PFSK-1 (cell line): ENCODE measurements around the gene CCDC63.

ENCODE experiments used
- FOXP2 ChIP-seq: optimal IDR thresholded peaks from 2 replicates; pipeline ENCODE3; 2011; ENCODE audit warnings: borderline replicate concordance, control low read depth, inconsistent platforms; ENCODE audit not compliant: insufficient read depth; ENCODE audit errors: extremely low read length, extremely low read depth
- POLR2AphosphoS5 ChIP-seq: IDR thresholded peaks from 2 replicates; pipeline ENCODE4 v1.6.1; 2012; ENCODE audit warnings: low read depth, mild to moderate bottlenecking, control low read depth, low read length, moderate library complexity
- SIN3A ChIP-seq: IDR thresholded peaks from 2 replicates; pipeline ENCODE4 v1.6.1; 2012; ENCODE audit warnings: mild to moderate bottlenecking, low read length, moderate library complexity, borderline replicate concordance; ENCODE audit not compliant: insufficient read depth
- TAF1 ChIP-seq: IDR thresholded peaks from 2 replicates; pipeline ENCODE4 v1.6.1; 2012; ENCODE audit warnings: low read length, control low read depth, borderline replicate concordance; ENCODE audit not compliant: insufficient read depth
- TF ChIP-seq, protein P1 (sequence below), 2 experiments: IDR thresholded peaks; 2 replicates each; pipeline versions ENCODE4 v1.6.1 to v1.8.0; 2011 to 2012; ENCODE audit warnings: low read depth in 2 of 2, low read length in 2 of 2, control low read depth in 1 of 2, inconsistent platforms in 1 of 2, mild to moderate bottlenecking in 1 of 2, moderate library complexity in 1 of 2; ENCODE audit not compliant: insufficient read depth in 1 of 2

CCDC63 gene

DNA sequence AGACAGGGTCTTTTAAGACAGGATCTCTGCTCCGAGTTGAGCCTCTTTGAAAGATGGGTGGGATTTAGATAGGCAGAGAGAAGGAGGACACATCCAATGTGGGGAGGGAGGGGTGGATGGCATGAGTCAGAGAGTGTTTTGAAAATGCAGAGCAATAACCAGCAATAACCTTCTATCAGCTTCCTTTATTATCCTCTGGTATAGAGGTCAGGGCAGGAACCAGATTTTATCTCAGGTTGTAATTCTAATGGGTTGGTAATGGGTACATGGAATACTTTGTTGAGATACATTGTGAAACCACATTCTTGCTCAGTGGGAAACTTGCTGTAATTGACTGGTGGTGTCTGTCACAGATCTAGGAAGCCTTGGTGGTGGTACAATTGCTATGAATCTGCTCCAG is 37.6 kb upstream of the CCDC63 start:
- TF ChIP-seq POLR2AphosphoS5, result no peak
- TF ChIP-seq TAF1, result no peak
- TF ChIP-seq, protein P1, sequence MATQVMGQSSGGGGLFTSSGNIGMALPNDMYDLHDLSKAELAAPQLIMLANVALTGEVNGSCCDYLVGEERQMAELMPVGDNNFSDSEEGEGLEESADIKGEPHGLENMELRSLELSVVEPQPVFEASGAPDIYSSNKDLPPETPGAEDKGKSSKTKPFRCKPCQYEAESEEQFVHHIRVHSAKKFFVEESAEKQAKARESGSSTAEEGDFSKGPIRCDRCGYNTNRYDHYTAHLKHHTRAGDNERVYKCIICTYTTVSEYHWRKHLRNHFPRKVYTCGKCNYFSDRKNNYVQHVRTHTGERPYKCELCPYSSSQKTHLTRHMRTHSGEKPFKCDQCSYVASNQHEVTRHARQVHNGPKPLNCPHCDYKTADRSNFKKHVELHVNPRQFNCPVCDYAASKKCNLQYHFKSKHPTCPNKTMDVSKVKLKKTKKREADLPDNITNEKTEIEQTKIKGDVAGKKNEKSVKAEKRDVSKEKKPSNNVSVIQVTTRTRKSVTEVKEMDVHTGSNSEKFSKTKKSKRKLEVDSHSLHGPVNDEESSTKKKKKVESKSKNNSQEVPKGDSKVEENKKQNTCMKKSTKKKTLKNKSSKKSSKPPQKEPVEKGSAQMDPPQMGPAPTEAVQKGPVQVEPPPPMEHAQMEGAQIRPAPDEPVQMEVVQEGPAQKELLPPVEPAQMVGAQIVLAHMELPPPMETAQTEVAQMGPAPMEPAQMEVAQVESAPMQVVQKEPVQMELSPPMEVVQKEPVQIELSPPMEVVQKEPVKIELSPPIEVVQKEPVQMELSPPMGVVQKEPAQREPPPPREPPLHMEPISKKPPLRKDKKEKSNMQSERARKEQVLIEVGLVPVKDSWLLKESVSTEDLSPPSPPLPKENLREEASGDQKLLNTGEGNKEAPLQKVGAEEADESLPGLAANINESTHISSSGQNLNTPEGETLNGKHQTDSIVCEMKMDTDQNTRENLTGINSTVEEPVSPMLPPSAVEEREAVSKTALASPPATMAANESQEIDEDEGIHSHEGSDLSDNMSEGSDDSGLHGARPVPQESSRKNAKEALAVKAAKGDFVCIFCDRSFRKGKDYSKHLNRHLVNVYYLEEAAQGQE (IDR thresholded peaks at IDR 0.05; ENCODE audit: insufficient read depth in 1 of 2, low read depth in 2 of 2, low read length in 2 of 2), result no peak
- no peak for TF ChIP-seq FOXP2
- no peak for TF ChIP-seq SIN3A

DNA sequence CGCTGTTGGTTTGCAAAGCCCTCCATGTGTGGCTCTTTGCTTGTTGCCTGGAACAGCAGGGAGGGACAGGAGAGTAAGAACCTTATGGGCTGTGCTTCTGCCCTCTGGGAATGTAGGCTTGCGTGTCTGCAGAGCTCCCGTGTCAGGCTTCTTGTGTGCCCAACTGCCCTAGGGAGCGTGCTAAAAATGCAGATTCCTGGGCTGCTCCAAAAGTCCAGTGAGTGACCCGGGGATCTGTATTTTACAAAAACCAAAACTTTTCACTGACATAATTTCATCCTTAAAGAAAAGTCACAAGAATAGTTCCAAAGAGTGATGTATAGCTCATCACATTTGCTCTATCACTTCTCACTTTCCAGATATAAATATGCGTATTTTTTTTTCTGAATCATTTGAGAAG is 34.8 kb upstream of the CCDC63 start:
- TF ChIP-seq TAF1 (no peak), SIN3A (no peak), POLR2AphosphoS5 (no peak), FOXP2 (no peak)
- TF ChIP-seq, protein P1 (IDR thresholded peaks at IDR 0.05; ENCODE audit: insufficient read depth in 1 of 2, low read depth in 2 of 2, low read length in 2 of 2), result no peak

DNA sequence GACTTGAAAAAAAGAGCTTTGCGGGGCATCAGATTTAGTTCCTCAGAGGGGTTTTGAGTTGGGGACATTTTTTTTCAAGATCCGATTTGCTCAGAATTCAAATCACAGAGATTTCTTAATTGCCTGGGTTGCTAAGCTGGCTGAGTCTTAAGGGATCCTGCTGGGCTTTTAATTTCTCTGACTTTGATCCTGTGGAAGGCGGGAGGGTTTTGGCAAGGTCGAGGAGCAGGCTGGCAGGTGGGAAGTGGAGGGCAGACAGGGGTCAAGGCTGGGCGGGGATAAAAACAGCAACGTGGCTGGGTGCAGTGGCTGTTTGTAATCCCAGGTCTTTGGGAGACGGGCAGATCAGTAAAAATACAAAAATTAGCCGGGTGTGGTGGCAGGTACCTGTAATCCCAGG is 33.5 kb upstream of the CCDC63 start:
- no peak for TF ChIP-seq FOXP2
- TF ChIP-seq SIN3A, result no peak
- TF ChIP-seq TAF1, result no peak
- TF ChIP-seq, protein P1 (IDR thresholded peaks at IDR 0.05; ENCODE audit: insufficient read depth in 1 of 2, low read depth in 2 of 2, low read length in 2 of 2), result no peak
- no peak for TF ChIP-seq POLR2AphosphoS5

DNA sequence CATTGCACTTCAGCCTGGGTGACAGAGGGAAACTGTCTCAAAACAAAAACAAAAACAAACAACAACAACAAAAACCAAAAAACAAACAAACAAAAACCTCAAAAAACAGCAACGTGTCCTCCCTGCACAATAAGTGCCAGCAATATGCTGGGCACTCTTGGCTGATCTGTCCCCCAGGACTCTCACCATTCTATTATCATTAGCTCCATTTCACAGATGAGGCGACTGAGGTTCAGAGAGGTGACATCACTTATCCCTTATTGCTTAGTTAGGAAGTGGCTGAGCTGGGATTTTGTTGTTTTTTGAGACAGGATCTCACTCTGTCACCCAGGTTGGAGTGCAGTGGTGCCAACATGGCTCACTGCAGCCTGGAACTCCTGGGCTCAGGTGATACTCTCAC is 33.0 kb upstream of the CCDC63 start:
- TF ChIP-seq POLR2AphosphoS5, result no peak
- TF ChIP-seq SIN3A, result no peak
- TF ChIP-seq, protein P1 (IDR thresholded peaks at IDR 0.05; ENCODE audit: insufficient read depth in 1 of 2, low read depth in 2 of 2, low read length in 2 of 2), result no peak
- no peak for TF ChIP-seq TAF1
- TF ChIP-seq FOXP2, result no peak

DNA sequence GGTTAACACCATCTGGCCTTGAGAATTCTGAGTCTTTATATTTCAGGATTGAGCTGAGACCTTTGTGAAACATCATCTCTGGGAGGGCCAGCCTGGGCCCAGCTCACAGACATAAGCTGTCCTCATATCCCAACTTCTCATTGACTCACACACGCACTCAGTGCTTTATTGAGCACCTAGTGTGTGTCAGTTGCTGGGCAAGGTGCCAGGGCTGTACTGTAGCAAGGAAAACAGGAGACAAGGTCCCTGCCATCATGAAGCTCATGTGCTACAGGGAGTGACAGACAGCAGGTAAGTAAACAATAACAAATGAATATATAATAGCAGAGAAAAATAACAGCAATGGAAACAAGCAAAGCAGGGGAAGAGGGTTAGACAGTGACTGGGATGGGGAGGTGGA is 30.5 kb upstream of the CCDC63 start:
- TF ChIP-seq, protein P1 (IDR thresholded peaks at IDR 0.05; ENCODE audit: insufficient read depth in 1 of 2, low read depth in 2 of 2, low read length in 2 of 2), result no peak
- TF ChIP-seq TAF1 (no peak), FOXP2 (no peak), POLR2AphosphoS5 (no peak), SIN3A (no peak)
